Caco-2 (cell line): ENCODE data around the gene RANBP10. TPM values are rescaled to one million over a fixed set of nuclear protein-coding genes. Genes with fewer than 3 reads are reported as not detected.

Experiments used
- BruUV-seq: library from RNA; stranded (reverse); fragments of 400-500 nt; replicated peaks from 2 replicates; lab custom pipeline; 2021; lab: Mats Ljungman, UMichigan
- CTCF ChIA-PET: fragments of 300-600 bp; sonication (Branson Sonifier 250); formaldehyde crosslinking; loops from one replicate; lab custom pipeline; 2022; ENCODE audit warnings: antibody characterized with exemption; lab: Charles Lee
- POLR2A ChIA-PET: fragments of 300-600 bp; sonication (Branson Sonifier 250); formaldehyde crosslinking; loops from one replicate; lab custom pipeline; 2022; ENCODE audit warnings: antibody characterized with exemption; lab: Charles Lee
- DNase-seq, 2 experiments: peaks; one replicate each; pipeline versions ENCODE4 v3.0.0 to v3.0.0-alpha.2; 2020 to 2022
- H3K27me3 ChIP-seq: replicated peaks from 2 replicates; pipeline ENCODE4 v1.6.0; 2011; ENCODE audit warnings: low read length; ENCODE audit not compliant: control insufficient read depth, insufficient read depth
- H3K36me3 ChIP-seq: 2 replicates; pipeline ENCODE4 v1.5.1; 2011; ENCODE audit warnings: low read length; ENCODE audit not compliant: control insufficient read depth, insufficient read depth
- H3K4me1 ChIP-seq: fragments of 250-450 bp; sonication (Bioruptor Pico); 2 replicates; pipeline ENCODE4 v1.5.1; 2020; ENCODE audit warnings: mild to moderate bottlenecking
- H3K4me3 ChIP-seq: 2 replicates; pipeline ENCODE4 v1.5.1; 2011; ENCODE audit warnings: low read depth, mild to moderate bottlenecking, control low read depth, low read length
- H3K9me3 ChIP-seq: fragments of 250-450 bp; sonication (Bioruptor Pico); 2 replicates; pipeline ENCODE4 v1.5.1; 2020; ENCODE audit warnings: mild to moderate bottlenecking, moderate library complexity
- H3K27ac Mint-ChIP-seq: one replicate; pipeline ENCODE4 v1.8.0; 2022; ENCODE audit warnings: mixed read lengths; ENCODE audit not compliant: unreplicated experiment
- H3K27me3 Mint-ChIP-seq: one replicate; pipeline ENCODE4 v1.8.0; 2022; ENCODE audit warnings: mixed read lengths; ENCODE audit not compliant: insufficient read depth, unreplicated experiment
- H3K36me3 Mint-ChIP-seq: one replicate; pipeline ENCODE4 v1.8.0; 2022; ENCODE audit warnings: mild to moderate bottlenecking, mixed read lengths; ENCODE audit not compliant: insufficient read depth, unreplicated experiment
- H3K4me1 Mint-ChIP-seq: one replicate; pipeline ENCODE4 v1.8.0; 2022; ENCODE audit warnings: low read depth, mixed read lengths; ENCODE audit not compliant: unreplicated experiment
- H3K4me3 Mint-ChIP-seq: one replicate; pipeline ENCODE4 v1.8.0; 2022; ENCODE audit warnings: mild to moderate bottlenecking, moderate library complexity, mixed read lengths; ENCODE audit not compliant: unreplicated experiment
- H3K9me3 Mint-ChIP-seq: one replicate; pipeline ENCODE4 v1.8.0; 2022; ENCODE audit warnings: mixed read lengths; ENCODE audit not compliant: unreplicated experiment
- CTCF ChIP-seq, 2 experiments: fragments of 200-600 bp in 1 of 2; IDR thresholded peaks; 1 replicate in 1 of 2; 2 replicates in 1 of 2; pipeline versions ENCODE4 v1.5.1 to v1.8.0; 2011 to 2022; ENCODE audit warnings: antibody characterized with exemption in 1 of 2, control low read depth in 1 of 2, inconsistent platforms in 1 of 2, low read depth in 1 of 2, low read length in 1 of 2, mild to moderate bottlenecking in 1 of 2, moderate library complexity in 1 of 2; ENCODE audit not compliant: insufficient read depth in 1 of 2, severe bottlenecking in 1 of 2, unreplicated experiment in 1 of 2
- intact Hi-C: fragments of 100-400 bp; cut with micrococcal nuclease; formaldehyde crosslinking; loops from one replicate; pipeline ENCODE4 v1.10.0; 2022; ENCODE audit not compliant: unreplicated experiment
- total RNA-seq: library from RNA; stranded (reverse); gene quantifications from 2 replicates; pipeline ENCODE4 v1.2.3, GENCODE V29; 2022

Gene RANBP10
- total RNA-seq, 1 experiment from 2014 or later = 21.8 TPM

- Histone ChIP-seq H3K27me3 (no peaks in the 10 kb centered on the region), H3K4me1 (no peaks in the 10 kb centered on the region), H3K9me3 (no peaks in the 10 kb centered on the region), H3K36me3 (peaks cover 1% of the 10 kb centered on the region), H3K4me3 (no peak overlapping the region)
- H3K9me3 Mint-ChIP-seq = no peaks in the 10 kb centered on the region
- H3K4me3 Mint-ChIP-seq = no peak overlapping the region
- TF ChIP-seq CTCF (IDR thresholded peaks at IDR 0.05; ENCODE audit: insufficient read depth in 1 of 2, low read depth in 1 of 2, low read length in 1 of 2, severe bottlenecking in 1 of 2, unreplicated experiment in 1 of 2) = no peak
- CTCF ChIA-PET = interaction anchor here (0.7 kb wide), 1 partner anchor 102 kb away, joined by 3 read pairs; no protein-coding TSS in a partner anchor
- no TSS peak for BruUV-seq
- H3K27me3 Mint-ChIP-seq = no peaks in the 10 kb centered on the region
- no peaks in the 10 kb centered on the region for H3K4me1 Mint-ChIP-seq
- no peak overlapping the region for H3K27ac Mint-ChIP-seq
- no peak for DNase-seq
- H3K36me3 Mint-ChIP-seq = peaks cover 25% of the 10 kb centered on the region
- POLR2A ChIA-PET = no interaction called here
- intact Hi-C loops = no loop called here
Observed at GRCh38 chr16:67767953-67768352, 38.4 kb downstream of the RANBP10 start.

- no TSS peak for BruUV-seq
- POLR2A ChIA-PET = no interaction called here
Observed at GRCh38 chr16:67766291-67766690, 40.1 kb downstream of the RANBP10 start.

GRCh38 chr16:67764158-67764667, 42.1 kb downstream of the RANBP10 start:
- Mint-ChIP-seq H3K27me3 (no peaks in the 10 kb centered on the region), H3K4me3 (no peak overlapping the region), H3K9me3 (no peaks in the 10 kb centered on the region), H3K27ac (no peak overlapping the region), H3K4me1 (no peaks in the 10 kb centered on the region), H3K36me3 (peaks cover 18% of the 10 kb centered on the region)
- DNase-seq = no peak
- BruUV-seq = no TSS peak
- Histone ChIP-seq H3K9me3 (no peaks in the 10 kb centered on the region), H3K36me3 (no peaks in the 10 kb centered on the region; the same call in 1 of the 2 replicates), H3K27me3 (no peaks in the 10 kb centered on the region), H3K4me3 (no peak overlapping the region), H3K4me1 (no peaks in the 10 kb centered on the region)
- TF ChIP-seq CTCF (IDR thresholded peaks at IDR 0.05; ENCODE audit: insufficient read depth in 1 of 2, low read depth in 1 of 2, low read length in 1 of 2, severe bottlenecking in 1 of 2, unreplicated experiment in 1 of 2) = no peak
- intact Hi-C loops = no loop called here
- CTCF ChIA-PET = no interaction called here
- POLR2A ChIA-PET = no interaction called here

More at GRCh38 chr16:67766291-67766690, 40.1 kb downstream of the RANBP10 start:
- H3K4me1 Mint-ChIP-seq = no peaks in the 10 kb centered on the region
- Histone ChIP-seq H3K4me1 (no peaks in the 10 kb centered on the region), H3K9me3 (no peaks in the 10 kb centered on the region), H3K36me3 (peaks cover 1% of the 10 kb centered on the region), H3K27me3 (no peaks in the 10 kb centered on the region), H3K4me3 (no peak overlapping the region)
- intact Hi-C loops = no loop called here
- DNase-seq = no peak
- H3K9me3 Mint-ChIP-seq = no peaks in the 10 kb centered on the region
- no peak overlapping the region for H3K4me3 Mint-ChIP-seq
- peaks cover 16% of the 10 kb centered on the region for H3K36me3 Mint-ChIP-seq
- no peak overlapping the region for H3K27ac Mint-ChIP-seq
- TF ChIP-seq CTCF (IDR thresholded peaks at IDR 0.05; ENCODE audit: insufficient read depth in 1 of 2, low read depth in 1 of 2, low read length in 1 of 2, severe bottlenecking in 1 of 2, unreplicated experiment in 1 of 2) = no peak
- H3K27me3 Mint-ChIP-seq = no peaks in the 10 kb centered on the region
- CTCF ChIA-PET = no interaction called here
